DMS53 treated with DMSO at 0.1 percent for 48 hours (cell line): ENCODE data around the gene SYNGR1.

ENCODE experiments used
- DNase-seq: peaks from one replicate; lab custom pipeline; 2025; ENCODE audit not compliant: unreplicated experiment; lab: John Stamatoyannopoulos, UW

SYNGR1 gene, protein sequence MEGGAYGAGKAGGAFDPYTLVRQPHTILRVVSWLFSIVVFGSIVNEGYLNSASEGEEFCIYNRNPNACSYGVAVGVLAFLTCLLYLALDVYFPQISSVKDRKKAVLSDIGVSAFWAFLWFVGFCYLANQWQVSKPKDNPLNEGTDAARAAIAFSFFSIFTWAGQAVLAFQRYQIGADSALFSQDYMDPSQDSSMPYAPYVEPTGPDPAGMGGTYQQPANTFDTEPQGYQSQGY

DNA sequence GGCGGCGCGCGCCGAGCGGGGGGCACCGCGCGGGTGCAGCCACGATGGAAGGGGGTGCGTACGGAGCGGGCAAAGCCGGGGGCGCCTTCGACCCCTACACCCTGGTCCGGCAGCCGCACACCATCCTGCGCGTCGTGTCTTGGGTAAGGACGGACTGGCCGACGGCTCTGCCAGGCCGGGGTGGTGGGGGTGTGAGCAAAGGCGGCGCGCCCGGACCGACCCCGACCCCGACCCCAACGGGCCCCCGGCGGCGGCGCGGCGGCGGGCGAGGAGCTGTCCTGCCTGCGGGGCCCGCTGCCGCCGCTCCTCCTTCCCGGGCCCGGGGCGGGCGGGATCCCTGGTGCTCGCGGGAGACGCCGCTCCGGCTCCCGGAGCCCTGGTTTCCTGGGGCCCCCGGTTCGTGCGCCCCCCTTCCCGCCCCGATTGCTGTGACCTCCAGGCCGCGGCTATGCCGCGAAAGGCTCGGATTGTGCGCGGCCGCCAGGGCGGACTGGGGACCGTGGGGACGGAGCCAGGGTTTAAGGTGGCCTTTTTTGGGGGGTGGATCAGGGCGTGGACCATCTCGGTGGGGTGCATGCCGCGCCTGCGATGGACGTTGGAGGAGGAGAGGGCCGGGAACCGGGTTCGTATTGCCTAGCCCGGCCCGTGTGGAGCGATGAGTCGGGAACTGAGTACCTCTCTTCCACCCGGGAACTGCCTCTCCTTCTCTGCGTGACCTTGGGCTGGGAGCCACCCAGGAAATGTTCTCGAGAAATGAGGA is at the start of gene SYNGR1:
SYNGR1 (plus strand) TSS at position 25 of the 760 bp plus-strand sequence; CDS start at position 45, 20 bp downstream.
- DNase-seq: no peak

DNA sequence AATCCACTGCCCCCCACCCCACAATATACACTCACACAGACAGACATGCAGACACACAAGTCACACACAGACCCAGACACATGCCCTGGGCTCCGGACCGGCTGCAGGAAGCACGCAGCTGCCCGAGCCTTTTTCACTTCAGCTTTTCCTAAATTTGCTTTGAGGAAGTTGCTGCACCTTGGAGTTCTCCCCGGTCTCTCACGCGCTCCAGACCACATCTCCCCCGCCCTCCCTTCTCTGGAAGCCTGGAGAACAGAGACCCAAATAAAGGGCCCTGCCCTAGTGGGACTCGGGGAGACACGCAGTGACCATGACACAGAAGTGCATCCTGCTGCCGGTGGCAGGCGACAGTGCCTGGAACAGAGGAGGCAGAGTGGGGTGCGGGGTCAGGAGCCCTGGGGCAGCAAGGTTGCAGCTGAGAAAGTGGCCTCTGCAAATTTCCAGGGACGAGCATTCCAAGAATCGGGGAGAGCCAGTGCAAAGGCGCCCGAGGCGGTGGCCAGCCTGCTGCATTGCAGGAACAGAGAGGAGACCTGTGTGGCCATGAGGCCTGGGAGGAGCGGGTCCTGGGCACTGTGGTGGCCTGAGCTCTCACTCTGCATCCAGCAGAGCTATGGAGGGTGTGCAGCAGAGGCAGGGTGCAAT is 49.5 kb upstream of the SYNGR1 start:
- DNase-seq: no peak

DNA sequence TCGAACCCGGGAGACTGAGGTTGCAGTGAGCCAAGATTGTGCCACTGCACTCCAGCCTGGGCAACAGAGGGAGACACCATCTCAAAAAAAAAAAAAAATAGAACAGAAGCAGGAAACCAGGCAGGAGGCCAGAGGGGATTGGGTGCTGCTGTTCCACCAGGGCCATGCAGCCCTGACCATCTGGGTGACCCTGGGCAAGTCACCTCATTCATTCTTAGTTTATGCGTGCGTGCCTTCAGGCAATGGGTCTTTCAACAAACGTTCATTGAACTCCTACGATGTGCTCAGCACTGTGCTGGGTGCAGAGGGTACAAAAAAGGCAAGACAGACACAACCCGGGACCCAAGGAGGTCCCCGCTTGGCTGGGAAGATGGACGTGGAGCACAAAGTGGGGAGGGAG is 48.7 kb upstream of the SYNGR1 start:
- no peak for DNase-seq

DNA sequence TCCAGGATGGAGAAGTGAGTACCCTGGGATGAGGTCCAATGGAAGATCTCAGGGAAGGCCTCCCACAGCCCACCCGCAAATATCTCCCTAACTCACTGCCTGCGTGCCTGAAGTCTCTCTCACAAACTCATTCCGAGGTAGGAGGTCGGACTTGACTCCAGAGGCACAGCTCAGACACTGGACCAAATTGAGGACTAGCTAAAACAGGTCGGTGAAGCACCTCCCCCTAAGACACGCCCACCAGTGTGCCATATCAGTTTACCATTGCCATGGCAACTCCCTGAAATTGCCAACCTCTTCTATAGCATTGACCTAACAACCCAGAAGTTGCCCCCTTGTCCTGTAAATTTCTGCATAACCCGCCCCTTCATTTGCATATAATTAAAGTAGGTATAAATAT is 47.9 kb upstream of the SYNGR1 start:
- DNase-seq: no peak

DNA sequence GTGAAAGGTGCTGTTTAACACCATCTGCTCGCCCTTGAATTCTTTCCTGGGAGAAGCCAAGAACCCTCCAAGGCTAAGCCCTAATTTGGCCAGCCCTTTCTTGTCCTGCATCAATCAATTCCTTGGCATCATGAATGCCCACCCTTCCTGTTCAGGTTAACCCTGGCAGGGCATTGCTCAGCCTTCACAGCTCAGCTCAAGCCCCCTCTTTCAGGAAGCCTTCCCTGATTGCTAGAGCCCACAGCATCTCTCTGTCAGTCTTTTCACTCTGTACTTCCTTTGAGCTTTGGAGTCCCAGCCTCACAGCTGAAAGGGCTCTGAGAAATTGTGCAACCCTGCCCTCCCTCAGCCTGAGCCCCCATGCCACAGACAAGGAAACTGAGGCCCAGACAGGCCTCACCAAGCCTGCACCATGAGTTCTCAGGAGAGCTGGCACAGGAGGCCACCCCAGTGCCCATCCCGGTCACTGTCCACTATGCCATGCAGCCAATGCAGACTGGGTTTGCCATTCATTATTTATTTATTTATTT is 47.3 kb upstream of the SYNGR1 start:
- no peak for DNase-seq

DNA sequence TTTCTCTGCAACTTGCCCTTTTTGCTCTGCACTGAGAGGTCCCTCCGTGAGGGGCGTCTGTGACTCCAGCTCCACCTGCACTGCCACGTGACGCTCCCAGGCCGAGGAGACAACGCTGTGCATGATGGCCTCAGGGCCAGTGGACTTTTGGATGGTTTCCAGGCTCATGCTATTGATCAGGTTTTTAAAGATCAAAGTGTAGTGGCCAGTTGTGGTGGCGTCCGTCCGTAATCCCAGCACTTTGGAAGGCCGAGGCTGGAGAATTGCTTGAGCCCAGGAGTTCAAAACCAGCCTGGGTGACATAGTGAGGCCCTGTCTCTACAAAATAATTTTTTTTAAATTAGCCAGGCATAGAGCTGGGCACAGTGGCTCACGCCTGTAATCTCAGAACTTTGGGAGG is 46.4 kb upstream of the SYNGR1 start:
- DNase-seq: no peak

DNA sequence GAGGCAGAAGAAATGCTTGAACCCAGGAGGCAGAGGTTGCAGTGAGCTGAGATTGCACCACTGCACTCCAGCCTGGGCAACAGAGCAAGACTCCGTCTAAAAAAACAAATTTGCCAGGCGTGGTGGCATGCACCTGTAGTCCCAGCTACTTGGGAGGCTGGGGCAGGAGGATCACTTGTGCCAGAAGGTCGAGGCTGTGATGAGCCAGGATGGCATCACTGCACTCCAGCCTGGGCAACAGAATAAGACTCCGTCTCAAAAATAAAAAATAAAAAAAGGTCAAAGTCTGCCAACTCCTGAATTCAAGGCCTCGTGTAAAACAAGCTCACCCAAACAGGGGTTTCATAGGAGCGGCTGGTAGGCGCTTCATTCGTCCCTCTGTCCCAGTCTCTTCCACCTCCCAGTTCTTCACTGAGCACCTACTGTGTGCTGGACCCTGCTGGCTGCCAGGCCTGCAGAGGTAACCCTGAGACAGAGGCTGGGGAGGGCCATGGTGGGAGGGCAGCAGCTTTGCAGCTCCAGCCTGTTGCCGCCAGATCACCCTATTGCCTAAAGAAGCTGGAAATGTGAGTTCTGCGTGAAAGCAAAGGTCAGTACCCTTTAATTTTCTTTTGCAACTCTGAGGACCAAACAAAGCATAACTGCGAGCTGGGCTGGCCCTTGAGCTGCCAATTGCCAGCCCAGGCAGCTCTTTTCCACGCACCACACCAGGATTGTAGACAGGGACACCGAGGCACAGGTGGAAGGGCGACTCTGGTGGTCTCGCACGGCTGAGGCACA is 45.7 kb upstream of the SYNGR1 start:
- DNase-seq: no peak

DNA sequence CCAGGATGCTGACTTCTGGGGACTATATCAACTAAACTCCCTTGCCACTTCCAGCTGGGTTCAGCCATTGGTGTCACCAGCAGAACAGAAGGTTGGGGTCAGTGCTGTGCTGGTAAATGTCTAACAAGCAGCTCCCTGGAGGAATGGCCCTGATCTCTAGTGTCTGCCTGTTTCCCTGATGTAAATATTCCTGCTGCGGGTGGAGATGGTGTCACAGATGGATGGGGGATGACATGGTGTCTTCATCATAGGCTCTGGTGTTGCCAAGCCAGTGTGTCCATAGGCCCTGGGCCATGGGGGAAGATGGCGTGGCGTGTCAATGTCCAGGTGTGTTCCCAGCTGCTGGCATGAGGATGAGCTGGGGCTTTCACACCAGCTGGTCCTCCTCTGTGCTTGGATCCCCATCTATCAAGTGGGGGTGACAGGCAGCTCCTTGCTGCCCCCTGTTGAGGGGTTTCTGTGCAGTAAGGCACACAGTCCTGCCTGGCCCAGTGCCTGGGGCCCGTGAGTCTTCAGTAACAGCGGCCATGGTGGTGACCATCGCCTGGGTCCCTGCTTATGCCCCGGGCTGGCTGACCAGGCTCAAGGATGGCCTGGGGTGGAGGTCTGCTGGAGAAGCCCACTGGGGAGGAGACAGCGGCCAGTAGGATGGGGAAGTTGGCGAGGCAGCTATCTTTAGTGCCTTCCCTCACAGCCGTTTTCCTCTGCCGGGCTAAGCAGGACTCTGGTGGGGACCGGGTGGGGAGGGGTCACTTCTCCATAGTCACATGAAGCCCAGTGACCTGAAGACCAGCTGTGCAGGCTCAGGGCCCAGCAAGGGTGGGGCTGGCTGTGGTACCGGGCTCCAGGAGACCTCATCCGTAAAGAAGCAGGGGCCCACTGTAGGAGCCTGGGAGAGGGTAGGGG is 43.1 kb upstream of the SYNGR1 start:
- no peak for DNase-seq

DNA sequence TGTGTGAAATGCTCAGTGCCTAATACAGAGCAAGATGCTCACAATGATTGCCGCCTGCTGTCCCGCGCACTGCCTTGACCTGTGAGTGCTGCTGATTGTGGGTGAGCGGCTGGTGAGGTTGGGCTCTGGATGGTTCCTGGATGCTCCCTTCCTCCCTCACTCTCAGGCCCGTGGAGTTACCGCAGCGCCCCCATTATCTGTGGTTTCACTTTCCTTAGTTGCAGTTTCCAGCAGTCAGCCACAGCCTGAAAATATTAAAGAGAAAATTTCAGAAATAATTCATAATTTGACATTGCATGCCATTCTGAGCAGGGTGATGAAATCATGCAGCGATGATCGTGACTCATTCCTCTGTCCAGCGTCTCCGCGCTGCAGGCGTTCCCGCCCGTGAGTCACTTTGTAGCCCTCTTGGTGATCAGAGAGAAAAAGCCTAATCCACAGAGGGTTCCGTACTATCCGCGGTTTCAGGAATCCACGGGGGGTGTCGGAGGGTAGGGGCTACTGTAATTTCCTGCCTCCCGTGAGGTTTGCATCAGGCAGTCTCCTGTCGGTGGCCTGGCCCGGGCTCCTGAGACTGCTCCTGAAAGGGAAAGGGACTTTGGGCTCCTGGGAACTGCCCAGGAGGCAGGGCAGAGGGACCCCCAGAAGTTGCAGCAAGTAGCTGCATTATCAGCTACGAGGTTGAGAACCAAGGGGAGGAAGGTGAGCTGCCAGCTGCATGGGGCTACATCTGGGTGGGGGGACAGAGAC is 41.0 kb upstream of the SYNGR1 start:
- DNase-seq: no peak

DNA sequence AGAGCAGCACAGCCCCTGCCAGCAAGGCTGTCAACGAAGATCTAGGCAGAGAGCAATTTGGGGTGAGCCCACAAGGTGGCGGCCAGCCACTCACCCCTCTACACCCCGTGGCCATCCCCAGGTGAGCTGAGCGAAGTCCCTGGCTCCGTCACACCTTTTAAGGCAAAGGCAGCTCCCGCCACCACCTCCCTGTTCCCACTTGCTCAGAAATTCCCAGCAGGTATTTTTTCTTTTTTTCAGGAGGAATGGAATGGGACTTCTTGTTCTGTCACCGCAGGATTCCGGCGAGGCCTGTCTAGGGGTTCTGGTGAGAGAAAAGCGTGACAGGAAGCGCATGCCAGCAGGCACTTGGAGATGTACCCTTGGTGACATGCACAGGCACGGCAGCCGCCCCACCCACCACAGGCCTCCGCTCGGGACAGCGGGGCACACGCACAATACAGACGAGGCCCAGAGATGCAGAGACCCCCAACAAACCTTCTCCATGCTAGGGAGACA is 40.4 kb upstream of the SYNGR1 start:
- no peak for DNase-seq

DNA sequence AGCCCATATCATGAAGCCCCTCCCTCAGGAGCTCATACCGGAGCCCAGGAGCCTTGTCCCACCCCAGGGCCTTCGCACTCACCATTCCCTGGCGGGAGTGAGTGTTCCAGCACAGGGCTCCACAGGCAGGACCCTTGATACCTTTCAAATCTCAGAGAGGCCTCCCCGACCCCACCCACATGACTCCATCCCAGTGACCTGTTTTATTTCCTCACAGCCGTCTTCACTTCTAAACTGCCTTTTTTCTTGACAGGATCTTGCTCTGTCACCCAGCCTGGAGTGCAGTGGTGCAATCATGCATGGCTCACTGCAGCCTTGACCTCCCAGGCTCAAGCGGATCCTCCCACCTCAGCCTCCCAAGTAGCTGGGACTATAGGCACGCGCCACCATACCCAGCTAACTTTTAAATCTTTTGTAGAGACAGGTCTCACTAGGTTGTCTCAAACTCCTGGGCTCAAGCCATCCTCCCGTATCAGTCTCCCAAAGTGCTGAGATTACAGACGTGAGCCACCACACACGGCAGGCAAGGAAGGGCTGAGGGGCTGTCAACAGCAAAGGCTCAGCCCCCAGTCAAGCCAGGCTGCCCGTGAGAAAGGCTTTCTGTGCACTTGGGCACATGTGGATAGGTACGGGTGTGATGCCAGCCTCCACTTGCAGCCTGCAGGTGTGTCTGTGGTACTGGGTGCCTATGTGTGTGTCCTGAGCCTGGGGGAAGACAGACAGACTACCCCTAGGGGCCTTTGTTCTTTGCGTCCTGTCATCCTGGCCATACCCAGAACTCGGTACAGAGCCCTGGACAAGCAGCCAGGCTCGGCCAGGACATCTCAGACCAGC is 39.7 kb upstream of the SYNGR1 start:
- no peak for DNase-seq

DNA sequence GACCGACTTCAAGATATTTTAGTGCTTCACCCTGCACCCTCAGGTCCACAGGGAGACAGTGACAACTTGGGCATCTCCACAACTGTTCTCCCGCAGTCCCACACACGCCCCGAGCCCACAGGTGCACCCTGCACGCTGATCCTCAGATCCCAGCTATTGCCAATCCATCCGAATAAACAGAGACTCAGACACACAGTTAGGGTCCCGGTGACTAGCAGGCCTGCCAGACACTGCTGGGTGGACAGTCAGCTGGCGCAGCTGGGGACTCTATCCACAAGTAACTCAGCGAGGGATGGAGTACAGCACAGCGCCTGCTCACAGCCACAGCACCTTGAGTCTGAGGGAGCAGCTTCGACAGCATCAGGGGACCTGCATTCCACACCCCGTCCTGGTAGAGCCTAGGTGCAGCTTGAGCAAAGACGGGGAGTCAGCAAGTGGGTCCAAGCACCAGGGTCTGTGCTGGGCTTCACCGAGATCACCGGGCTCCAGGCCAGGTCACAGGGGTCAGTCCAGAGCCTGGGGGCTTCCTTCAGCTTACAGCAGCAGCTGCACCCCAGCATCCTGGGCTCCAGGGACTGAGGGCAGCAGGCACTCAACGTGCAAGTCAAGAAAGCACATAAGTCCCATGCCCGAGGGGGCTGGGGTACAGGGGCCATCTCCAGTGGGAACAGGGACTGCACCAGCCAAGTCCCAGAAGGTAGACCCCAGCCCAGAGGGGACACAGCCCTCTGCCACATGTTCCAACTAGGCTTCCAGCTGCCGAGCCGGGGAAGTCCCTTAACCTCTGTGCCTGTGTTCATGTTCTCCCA is 38.0 kb upstream of the SYNGR1 start:
- no peak for DNase-seq

DNA sequence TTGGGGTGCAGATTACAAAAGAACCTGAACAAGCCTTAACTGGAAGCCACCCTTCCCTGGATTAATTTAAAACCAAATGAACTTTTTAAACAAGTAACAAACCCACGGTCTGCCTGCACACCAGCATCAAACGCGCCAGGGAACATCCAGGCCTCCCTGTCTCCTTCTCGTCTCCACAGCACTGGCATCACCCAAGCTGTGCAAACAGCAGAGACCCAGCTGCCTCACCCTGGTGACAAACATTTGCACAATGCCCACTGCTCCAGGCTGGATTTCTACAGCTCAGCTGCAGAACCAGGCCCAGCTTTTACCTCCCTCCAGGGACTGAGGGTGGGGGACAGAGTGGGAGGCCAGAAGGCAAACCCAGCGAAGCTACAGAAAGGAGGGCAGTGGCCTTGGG is 37.4 kb upstream of the SYNGR1 start:
- peak; percentile 37 for DNase-seq

DNA sequence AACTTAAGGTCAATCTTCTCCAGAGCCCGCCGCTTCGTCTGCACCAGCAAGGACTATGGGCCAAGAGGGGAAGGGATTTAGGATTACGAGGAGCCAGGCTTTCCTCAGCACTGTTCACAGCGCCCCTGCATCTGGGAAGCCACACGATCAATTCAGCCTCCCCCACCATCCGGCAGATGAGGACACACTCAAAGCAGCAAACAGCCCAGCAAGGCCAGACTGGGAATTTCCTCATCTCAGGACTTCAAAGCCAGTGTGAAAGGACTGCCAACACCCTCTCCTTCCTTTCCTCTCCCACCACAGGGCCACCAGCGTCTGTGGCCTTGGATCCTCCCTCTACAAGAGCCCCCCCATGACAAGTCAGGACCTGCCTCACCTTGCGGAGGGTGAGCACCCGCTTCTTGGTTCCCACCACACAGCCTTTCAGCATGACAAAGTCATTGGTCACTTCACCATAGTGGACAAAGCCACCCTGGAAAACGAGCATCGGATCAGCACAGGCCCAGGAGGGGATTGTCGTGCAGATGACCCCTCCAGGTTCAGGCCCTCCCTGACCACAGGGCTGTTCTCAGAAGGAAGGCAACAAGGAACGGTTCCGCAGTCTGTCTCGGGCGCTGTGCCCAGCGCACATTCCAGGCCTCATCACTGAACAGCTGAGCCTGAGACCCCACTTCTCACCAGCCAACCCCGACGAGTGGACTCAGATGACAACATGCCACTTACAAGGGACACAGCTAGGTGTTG is 36.4 kb upstream of the SYNGR1 start:
- no peak for DNase-seq

DNA sequence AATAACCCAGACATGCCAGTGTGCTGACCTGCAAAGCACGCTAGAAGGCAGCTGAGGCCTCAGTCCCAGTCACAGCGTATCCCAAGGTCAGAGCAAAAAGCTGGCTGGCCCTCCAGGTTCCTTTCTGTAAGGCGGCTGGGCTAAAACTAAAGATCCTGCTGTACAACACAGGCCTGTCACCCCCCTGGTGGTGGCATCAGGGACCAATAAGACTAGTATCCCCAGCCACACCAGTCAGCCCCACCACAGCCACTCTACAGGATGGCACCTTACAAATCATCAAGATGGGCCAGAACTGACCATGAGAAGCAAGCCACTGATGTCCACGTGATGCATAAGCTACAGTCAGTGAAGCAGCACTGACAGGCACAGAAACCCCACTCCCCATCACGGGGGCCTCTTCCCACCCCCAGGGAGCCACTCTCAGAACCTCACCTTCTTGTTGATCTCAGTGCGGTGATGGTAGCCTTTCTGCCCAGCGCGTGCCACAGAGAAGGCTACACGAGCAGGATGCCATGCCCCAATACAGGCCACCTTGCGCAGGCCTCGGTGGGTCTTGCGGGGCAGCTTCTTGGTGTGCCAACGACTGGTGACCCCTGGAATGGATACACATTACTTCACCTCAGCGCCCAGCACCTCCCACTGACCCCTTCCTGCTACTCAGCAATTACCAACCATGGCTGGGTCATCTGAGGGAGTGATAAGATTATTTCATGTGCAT is 35.4 kb upstream of the SYNGR1 start:
- no peak for DNase-seq

DNA sequence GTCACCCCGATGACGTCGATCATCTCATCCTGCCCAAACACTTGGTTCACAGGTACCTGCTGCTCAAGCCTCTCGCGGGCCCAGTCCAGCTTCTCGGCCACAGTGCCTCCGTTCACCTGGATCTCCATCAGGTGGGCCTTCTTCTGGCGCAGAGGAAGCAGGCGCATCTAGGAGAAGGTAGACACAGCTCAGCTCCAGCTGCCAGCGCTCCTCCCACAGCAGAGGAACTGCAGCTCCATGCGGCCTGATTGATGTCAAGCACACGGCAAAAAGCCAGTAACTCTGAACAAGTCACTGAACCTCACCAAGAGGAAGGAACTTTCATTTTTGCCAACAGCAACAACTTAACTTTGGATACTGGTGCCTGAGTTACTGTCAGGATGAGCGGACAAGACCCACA is 34.4 kb upstream of the SYNGR1 start:
- no peak for DNase-seq
